Activated CD8-positive, alpha-beta memory T cell treated with anti-CD3 and anti-CD28 coated beads, Interleukin-2, amount 50 U/mL, for 1 hour (primary cell): ENCODE results near the gene ASB13.

Experiments used
- DNase-seq: peaks from one replicate; pipeline ENCODE4 v3.0.0-alpha.2; 2020; ENCODE audit errors: extremely low read depth

The ASB13 gene

GRCh38 chr10:5647507-5648240, 18.7 kb downstream of the ASB13 start:
- no peak for DNase-seq

GRCh38 chr10:5645944-5646617, 20.3 kb downstream of the ASB13 start:
- DNase-seq: no peak

DNA sequence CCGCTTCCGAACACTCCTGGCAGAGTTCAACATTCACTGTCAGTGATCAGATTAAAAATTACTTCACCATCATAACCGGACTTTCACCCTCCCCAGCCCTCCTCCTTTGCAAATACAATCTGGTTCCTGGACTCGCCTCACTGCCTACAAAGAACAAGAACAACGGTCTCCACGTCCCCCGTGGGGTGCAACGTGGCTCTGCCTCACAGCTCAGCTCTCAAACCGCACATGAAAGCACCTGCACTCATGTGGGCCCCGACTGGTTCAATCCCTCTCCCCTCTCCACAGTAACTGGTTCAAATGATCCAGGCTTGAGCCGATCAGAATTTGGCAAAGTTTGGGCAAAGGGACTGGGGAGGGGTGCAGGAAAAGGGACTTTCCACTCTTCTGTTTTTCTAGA, 21.0 kb downstream of the ASB13 start:
- DNase-seq: no peak

DNA sequence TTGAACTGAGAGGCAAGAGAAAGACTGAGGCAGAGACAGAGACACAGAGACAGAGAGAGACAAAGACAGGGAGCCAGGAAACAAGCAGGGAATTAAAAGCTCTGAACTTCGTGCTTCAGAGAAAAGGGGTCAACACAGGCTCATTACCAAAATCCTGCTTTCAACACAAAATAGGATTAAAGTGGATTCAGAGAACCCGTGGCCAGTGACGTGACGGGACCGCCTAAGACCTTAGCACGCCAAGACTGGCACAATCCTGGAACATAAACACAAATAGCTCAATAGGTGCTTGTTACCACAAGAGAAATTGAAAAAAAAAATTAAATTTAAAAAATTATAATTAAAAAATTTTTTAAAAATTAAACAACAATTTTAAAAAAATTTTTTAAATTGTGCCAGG, 21.5 kb downstream of the ASB13 start:
- DNase-seq: no peak

GRCh38 chr10:5643346-5644067, 22.9 kb downstream of the ASB13 start:
- DNase-seq: no peak

DNA sequence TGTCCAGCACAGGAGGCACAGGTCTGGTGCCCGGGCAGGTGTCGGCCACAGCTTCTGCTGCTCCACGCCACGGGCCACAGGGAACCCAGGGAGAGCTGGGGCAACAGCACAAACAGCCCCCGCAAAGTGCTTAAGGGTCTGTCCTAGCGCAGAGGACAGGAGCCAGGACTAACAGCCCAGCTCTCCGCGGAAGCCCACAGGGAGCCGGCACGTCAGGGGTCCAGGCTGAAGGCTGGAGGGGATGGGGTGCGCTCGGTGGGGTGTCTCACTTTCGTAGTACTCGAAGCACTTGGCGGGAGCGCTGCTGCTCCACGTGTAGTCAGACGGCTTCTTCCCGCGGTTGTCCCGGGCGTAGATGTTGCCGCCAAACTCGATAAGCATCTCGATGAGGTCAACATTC, 24.9 kb downstream of the ASB13 start:
- no peak for DNase-seq

DNA sequence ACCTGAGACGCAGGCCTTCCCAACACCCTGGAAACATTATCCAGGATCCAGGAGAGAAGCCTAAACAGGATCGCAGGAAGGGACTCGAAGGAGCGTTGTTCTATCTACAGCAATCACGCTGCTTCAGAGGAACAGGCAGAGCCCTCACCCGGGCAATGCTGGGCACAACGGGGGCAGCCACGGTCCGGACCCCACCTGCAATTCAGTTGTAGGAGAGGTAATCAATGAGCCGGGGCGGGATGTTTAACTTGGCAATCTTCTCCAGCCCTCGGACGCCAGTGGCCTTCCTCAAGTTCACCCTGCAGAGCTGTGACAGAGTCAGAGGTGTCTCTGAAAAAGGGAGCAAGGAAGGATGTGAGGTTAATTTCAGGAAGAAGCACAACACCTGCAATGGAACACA, 25.9 kb downstream of the ASB13 start:
- no peak for DNase-seq

DNA sequence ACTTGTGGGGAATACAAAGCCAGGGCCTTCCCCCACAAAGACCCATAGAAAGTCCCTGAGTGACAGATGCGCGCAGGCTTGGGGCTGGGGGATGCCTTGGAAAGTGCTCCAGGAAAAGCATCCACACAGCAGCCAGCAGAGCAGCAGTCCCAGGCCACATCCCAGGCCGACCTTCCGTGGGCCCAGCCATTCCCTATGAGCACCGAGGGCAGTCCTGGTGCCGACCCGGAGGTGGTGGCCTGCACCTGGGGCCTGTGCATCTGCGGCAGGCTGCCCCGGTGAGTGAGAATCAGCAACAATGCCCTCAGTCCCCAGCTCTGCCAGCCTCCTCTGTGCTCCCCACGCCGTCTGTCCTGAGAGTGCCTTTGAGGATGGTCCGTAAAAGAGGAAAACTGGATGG, 26.4 kb downstream of the ASB13 start:
- DNase-seq: no peak

DNA sequence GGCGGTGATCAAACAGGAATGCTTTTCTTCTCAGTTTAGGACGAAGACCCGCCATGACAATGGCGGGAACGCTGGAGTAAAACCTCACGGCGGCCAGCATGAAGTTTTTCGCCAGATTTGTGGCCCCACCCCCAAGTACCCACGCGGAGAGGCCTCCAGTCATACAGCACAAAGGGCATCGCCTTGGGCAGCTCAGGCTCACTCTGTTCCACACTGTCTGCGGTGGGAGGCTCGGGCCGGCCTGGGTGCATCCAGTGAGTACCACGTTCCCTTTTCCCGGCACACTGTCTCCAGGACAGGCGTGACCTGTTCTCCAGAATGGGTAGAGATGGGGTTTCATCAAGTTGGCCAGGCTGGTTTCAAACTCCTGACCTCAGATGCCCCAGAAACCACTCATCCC, 27.3 kb downstream of the ASB13 start:
- DNase-seq: no peak

DNA sequence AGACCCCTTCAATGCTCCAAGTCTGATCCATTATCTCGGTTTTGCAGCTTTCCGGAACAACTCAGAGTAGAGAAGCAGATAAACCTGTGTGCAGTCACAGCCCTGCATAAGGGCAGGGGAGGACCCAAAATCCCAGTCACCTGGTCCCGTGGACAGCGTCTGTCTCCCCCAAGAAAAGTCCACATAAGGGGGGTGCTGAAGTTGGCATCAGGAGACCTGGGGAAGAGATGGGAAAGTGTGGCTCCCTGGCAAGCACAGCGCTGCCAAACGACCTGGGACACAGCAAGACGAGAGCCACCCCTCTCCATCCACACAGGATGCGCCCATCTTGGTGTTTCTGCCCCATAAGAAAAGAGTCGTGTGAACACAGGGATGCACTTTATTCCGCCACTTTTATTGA, 27.9 kb downstream of the ASB13 start:
- DNase-seq: no peak

DNA sequence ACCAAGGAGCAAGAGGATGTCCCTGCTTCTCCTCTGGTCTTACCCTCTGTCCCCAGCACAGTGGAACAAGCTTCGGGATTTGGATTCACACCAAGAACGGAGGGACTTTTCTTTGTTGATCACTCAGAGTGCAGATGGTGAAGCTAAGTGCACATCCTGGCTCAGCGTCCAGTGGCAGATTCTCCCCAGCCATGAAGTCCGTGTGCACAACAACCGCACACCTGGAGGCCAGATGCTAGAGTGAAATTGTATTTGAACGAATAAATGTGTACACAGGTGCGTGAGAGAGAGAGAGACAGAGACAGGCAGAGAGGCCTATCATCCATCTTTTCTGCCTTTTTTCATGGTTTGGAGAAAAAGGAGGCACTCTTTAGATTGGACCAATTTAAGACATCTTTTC, 31.5 kb downstream of the ASB13 start:
- no peak for DNase-seq

- no peak for DNase-seq
Observed at GRCh38 chr10:5633166-5633749, 33.1 kb downstream of the ASB13 start.

DNA sequence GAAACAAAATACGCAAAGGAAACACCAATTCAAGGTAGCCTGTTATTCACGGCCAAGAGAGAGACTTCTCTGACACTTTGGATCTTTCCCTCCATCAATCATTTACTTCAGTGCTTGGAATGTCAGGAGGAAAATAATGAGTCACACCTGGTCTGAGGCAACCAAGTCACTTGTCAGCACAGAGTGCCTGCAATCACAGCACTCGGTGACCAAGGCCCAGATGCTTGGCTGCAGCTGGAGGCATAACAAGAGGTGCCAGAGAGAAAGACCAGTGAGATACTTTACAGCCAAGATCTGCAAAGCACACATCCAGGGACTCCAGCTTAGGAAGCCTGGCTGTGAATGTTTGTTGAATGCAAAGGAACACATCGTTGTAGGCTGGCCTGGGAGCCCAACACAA, 33.9 kb downstream of the ASB13 start:
- no peak for DNase-seq

GRCh38 chr10:5631936-5632335, 34.5 kb downstream of the ASB13 start:
- no peak for DNase-seq

DNA sequence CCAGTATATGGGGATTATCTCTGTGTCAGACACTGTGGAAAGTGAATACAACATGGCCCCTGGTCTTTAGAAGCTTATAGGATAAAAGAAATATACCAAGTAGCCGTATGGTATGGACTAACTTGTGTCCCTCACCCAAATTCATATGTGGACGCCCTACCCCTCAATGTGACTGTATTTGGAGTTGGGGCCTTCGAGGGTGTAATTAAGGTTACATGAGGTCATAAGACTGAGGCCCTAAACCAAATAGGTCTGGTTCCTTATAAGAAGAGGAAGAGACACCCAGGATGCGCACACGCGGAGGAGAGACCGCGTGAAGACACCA, 36.3 kb downstream of the ASB13 start:
- DNase-seq: no peak

DNA sequence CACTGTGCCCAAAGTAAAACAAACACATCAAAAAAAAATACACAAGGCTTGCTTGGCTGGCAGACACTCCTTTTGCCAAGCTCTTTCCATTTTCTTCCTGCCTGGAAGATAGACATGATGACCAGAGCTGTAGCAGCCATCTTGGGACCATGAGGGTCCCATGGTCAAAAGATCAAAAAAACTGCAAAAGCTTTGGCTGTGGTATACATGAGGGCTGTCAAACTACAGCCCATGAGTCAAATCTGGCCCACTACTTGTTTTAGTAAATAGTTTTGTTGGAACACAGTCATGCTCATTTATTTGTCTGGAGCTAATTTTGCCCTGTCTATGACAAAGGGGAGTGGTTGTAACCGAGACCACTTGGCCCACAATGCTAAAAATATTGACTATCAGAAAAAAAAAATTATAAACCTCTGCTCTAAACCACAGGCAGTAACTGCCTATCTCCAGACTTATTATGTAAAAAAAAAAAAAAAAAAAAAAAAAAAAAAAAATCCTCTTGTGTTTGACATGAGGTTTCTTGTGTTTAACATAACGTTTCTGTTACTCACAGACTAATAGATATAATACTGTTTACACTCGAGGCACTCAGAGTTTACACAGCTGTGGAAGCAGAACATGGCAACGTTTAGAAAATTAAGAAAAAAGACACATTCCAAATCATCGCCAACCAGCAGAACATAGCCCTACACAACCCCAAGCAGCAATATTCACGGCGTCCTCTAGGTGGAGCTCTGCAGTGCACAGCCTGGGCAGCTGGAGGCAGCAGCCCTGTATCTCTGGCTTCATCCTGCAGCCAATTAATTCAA, 36.9 kb downstream of the ASB13 start:
- peak; percentile 20 for DNase-seq

DNA sequence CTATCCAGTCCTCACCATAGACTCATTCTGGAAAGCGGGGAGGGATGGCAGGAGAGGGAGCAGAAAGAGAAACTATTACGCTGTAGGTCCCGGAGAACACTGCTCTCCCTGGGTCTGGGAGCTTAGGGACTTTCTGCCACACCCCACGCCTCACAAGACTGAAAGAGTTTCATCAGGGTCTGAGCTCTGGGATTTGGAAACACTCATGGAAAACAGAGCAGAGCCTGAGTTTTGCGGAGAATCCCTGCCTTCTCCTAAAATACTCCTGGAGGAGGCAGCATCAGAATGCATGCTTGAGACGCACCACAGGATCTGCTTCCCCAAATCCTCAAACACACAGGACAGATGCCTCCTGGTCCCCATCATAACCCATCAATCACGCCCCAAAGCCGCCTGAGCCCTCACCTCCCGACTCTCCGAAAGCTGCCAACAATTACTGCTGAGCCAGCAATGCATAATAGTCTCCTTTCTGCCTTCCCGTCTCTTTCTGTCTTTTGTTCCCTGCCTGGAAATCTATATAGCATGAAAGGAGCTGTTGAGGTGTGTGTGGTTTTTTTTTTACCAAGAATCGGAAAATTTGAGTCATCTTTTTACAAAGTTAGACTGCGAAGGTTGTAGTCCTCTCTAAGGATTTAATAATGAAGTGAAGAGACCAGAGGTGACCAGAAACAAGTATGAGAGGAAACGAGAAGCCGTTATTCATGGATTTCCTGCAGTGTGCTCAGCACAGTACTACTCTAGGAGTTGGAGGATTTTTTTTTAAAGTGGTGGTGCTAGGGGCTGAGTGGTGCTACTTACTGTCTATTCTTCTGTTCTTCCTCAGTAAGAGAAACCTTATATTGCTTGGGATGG, 37.7 kb downstream of the ASB13 start:
- DNase-seq: no peak

DNA sequence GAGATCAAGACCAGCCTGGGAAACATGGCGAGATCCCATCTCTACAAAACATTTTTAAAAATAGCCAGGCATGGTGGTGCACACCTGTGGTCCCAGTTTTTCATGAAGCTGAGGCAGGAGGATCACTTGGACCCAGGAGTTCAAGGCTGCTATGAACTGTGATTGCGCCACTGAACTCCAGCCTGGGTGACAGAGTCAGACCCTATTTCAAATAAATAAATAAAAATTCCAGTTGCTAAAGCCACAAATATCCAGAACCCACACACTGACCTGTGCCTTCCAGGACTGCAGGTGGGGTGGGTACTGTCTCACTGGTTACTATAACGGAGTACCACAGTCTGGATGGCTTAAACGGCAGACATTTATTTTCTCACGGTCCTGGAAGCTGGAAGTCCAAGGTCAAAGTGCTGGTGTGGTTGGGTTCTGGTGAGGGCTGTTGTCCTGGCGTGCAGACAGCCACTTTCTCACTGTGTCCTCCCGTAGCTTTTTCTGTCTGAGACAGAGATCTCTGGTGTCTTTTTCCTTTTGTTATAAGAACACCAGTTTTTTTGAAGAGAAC, 38.8 kb downstream of the ASB13 start:
- no peak for DNase-seq

- no peak for DNase-seq
Observed at GRCh38 chr10:5625992-5626777, 40.2 kb downstream of the ASB13 start.

DNA sequence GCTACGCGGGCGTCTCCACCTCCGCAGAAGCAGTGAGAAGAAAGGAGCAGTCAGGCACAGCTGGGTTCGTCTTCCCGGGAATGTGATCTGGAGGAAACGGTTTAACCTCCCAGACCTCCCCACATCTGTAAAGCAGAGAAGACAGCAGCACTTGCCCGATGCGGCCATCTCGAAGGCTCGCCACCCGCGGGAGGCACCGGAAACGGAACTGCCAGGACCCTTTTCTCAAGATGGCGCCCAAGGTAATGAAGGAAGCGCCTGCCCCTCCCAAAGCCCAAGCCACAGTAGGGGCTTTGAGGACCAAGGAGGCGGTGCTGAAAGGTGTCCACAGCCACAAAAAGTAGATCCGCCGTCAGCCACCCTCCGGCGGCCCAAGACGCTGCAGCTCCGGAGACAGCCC, 41.7 kb downstream of the ASB13 start:
- DNase-seq: no peak
